ENCODE results near the gene TOR1AIP2.

The TOR1AIP2 gene

DNA sequence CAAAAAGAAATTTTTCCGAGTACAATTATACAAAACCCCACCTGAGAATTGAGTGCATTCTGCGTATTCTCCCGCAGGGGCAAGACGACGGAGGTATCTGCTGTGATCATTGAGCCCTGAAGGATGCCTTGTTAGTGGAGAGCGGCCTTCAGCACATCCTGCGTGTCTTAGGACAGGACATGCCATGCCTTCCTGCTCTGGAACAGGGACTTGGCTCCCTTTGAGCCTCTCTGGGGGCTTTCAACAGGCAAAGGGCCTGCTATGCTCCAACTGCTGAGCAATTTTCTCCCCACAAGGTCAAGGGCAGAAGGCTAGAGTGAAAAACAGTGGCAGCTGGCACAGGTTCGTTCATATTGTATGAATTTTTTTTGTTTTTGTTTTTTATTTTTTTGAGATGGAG, 52.4 kb downstream of the TOR1AIP2 start:
- no peak for DNase-seq

- DNase-seq = no peak
Observed at GRCh38 chr1:179824265-179824664, 53.3 kb downstream of the TOR1AIP2 start.

DNA sequence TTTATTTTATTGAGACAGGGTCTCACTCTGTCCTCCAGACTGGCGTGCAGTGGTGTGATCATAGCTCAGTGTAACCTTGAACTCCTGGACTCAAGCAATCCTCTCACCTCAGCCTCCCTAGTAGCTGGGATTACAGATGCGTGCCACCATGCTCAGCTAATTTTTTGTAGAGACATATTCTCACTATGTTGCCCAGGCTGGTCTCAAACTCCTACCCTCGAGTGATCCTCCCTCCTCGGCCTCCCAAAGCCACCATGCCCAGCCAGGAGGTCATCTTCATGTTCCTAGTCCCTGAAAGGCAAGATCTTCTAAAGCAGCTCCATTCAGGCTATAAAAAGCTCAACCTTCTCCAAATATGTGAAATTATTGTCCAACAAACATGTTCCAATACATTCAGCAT, 53.9 kb downstream of the TOR1AIP2 start:
- DNase-seq = no peak

GRCh38 chr1:179822065-179822464, 55.5 kb downstream of the TOR1AIP2 start:
- DNase-seq = no peak

DNA sequence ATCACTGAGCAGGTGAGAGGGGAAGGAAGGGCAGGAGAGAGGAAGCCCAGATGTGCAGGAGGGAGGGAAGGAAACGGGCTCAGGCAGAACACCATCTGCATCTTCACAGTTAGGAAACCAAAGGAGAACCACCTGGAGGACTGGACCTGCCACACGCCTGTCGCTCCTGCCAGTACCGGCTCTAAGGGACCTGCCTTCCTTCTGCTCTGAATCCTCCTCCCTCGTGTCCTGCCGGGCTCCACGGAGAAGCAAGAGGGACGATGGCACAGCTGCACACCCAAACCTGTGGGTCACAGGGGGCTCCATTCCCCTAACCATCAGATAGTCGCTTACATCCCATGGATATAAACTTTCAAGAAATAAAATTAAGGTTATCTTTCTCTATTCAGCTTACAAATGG, 56.1 kb downstream of the TOR1AIP2 start:
- no peak for DNase-seq

DNA sequence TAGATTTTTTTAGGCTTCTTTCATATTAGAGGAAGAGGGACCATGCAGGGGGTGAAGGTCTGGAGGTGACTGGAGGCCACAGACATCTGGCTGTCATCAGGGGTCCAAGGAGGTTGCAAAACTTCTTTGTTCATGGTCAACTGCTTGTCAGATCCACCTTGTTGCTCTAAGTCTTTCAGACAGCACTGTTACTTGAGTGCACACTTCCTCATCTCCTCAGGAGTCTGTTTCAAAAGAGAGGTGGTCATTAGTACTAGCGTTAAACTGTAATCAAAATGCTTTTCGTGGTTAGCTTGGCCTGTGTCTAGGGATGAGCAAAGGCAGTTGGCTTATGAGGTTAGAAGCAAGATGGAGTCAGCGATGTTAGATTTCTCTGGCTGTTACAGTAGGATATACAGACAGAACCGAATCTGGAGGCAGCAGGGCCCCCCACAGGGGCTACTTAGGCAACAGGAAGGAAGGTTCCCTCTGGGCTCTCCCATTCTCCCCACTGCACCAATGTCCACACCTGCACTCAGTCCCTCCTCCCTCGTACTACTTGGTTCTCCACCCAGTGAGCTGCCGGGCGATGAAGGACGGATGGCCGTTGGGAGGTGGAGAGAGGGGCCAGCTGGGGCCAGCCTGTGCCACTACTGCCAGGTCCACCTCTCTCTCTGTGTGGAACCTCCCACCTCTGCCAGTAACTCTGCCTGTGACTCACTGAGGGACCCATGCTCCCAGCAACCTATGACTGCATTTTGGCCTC, 57.2 kb downstream of the TOR1AIP2 start:
- DNase-seq = no peak

- no peak for DNase-seq
Observed at GRCh38 chr1:179818743-179819173, 58.8 kb downstream of the TOR1AIP2 start.

- DNase-seq = no peak
Observed at GRCh38 chr1:179818260-179818659, 59.3 kb downstream of the TOR1AIP2 start.

DNA sequence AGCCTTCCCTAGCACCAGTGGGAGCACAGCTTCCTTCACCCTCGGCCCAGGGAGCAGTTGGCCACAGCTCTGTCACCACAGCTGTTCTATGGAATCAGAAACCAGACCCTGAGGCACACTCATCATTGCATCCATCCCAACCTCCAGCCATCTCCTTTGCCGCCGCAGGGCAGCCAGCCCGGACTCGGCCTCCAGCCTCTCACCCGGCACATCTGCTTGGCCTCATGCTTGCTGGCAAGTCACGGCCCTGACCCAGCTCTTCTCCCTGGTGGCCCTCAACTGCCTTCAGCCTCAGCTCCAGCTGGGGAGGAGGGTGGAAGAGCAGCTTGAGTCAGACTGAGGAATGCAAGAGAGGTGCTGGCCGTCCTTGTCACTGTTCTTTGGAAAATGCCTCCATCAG, 59.8 kb downstream of the TOR1AIP2 start:
- no peak for DNase-seq

GRCh38 chr1:179817056-179817455, 60.5 kb downstream of the TOR1AIP2 start:
- no peak for DNase-seq

GRCh38 chr1:179816196-179816960, 61.2 kb downstream of the TOR1AIP2 start:
- DNase-seq = no peak

- no peak for DNase-seq
Observed at GRCh38 chr1:179815641-179816040, 62.0 kb downstream of the TOR1AIP2 start.

GRCh38 chr1:179814546-179814838, 63.1 kb downstream of the TOR1AIP2 start:
- DNase-seq = peak; percentile 89

DNA sequence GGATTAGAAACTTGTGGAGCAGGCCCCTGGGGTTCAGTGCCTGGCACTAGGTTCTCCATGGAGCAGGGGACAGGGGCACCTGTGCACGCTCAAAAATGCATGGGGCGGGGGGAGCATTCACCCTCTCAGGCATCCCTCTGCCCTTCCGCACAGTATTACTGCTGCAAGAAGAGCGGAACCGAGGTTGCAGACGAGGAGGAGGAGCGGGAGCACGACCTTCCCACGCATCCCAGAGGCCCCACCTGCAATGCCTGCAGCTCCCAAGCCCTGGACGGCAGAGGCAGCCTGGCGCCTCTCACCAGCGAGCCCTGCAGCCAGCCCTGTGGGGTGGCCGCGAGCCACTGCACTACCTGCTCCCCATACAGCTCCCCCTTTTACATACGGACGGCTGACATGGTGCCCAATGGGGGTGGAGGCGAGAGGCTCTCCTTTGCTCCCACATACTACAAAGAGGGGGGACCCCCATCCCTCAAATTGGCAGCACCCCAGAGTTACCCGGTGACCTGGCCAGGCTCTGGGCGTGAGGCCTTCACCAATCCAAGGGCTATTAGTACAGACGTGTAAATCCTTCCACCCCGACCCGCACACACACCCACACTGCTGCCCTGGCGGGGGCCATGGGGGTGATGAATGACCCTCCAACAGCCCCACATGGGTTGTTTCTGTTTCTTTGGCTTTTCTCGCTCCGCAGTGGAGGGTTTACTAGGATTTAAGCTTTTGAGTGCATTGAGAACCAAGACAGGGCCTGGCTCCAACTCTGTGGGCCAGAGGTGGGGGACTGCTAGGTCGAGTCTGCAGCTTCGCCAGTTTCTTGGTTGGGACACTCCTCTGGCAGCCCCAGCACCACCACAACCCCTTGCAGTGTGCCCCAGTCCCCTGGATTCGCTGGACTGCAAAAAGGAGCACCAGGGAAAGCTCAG, 63.7 kb downstream of the TOR1AIP2 start:
- no peak for DNase-seq

DNA sequence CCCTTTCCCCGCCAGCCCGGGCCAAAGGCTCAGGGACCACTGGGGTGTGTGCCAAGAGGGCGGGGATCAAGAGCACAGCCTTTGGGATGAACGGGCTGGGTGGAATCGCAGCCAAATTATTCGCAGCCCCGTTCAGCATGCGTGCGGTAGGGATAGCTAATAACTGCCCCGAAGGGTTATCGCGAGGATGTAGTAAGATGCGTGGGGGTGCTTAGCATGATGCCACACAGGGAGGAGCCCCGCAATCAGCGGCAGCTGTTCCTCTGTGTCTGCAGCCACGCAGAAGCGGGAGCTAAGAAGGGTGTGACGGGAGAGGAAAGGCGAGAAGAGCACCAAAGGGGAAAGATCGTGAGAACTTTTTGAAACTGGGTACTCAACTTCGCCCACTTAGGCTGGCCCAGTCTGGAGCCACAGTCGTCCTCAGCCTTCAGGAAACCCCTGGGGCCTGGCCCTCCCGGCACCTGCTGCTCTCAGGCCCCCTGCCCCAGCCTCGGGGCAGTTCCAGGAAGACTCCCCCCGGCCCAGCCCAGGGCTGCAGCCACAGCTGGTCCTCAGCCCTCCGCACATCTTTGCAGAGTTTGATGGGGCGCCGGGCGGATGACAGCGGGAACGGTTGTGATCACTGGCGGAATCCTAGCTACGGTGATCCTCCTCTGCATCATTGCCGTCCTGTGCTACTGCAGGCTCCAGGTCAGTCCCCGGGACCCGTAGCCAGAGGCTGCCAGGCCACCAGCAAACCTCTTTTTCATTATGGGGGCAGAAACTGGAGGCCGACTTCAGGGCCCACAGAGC, 64.9 kb downstream of the TOR1AIP2 start:
- no peak for DNase-seq

DNA sequence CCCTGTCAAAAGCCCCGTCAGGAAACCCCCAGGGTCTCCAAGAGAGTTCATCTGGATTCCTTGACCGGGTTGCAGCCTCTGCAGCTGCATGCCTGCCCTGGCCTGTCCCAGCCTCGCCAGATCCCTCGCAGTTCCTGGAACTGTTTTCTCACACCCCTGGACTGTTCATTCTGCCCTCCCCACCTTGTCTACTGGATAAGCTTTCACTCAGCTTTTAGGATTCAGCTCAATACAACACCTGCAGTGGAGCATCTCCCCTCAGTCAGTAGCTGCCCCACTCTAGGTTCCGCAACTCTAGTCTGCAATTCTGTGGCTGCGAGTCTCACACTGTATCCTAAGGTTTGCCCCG, 67.3 kb downstream of the TOR1AIP2 start:
- DNase-seq = no peak

GRCh38 chr1:179809506-179810366, 67.9 kb downstream of the TOR1AIP2 start:
- peak; percentile 26 for DNase-seq

DNA sequence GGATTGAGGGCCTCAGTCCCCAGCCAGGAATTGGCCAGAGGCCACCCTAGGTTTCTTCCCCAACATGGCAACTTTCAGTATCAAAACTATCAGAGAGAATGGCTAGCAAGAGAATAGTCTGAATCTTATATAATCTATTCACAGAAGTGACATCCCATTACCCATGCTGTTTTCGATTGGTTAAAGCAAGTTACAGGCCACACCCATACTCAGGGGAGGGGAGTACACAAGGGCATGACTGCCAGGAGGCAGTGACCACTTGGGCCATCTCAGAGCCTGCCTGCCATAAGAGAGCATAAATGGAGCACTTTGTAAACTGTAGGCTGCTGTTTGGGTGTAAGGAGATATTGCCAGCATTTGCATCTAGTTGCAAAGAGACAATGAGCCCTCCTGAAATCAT, 69.1 kb downstream of the TOR1AIP2 start:
- DNase-seq = no peak

GRCh38 chr1:179807691-179808485, 69.7 kb downstream of the TOR1AIP2 start:
- DNase-seq = no peak

DNA sequence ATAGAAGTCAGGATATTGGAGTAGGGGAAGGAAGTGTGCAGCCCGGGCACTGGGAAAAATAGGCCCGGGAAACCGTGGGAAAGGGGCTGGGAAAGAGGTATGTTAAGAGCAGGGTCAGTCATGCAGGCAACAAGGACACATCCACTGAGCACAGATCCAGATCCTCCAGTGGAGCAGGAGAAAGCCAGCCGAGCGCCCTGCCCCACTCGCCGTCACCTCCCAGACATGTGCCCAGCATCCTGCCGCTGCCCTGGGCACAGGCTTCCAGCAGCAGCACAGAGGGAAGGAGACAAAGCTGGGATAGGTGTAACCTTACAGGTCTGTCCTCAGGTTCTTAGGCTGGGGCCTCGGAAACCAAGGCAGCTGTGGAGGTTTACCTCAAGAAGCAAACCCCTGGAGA, 70.3 kb downstream of the TOR1AIP2 start:
- DNase-seq = no peak

GRCh38 chr1:179806333-179806732, 71.3 kb downstream of the TOR1AIP2 start:
- no peak for DNase-seq
